ENCODE data around the gene C16orf74. TPM values are rescaled to one million over a fixed set of nuclear protein-coding genes. Genes with fewer than 3 reads are reported as not detected.
A peak's percentile ranks its signal among the peaks of the same experiment; 100 is the strongest.

C16orf74 gene
- total and polyA plus RNA-seq, 5 donors from 2014 or later, result 5.5 to 41.6 (median 26.2) TPM

- no peaks in the 10 kb centered on the region for H3K27me3 ChIP-seq (ENCODE audit: control insufficient read depth, insufficient read depth, low read length)
- no peak overlapping the region for H3K27ac ChIP-seq (ENCODE audit: insufficient read depth, low read length, poor library complexity, severe bottlenecking)
- peaks cover 7% of the 10 kb centered on the region for H3K27me3 Mint-ChIP-seq
- H3K9me3 Mint-ChIP-seq, result peaks cover 0 to 3% (median 0%) of the 10 kb centered on the region in 7 donors
- H3K4me3 ChIP-seq (ENCODE audit: low read depth, low read length), result no peak overlapping the region
- H3K36me3 Mint-ChIP-seq, result no peaks in the 10 kb centered on the region
- no peaks in the 10 kb centered on the region for H3K9me3 ChIP-seq (ENCODE audit: control insufficient read depth in 2 of 2, low read length in 2 of 2)
- DNase-seq (no peak), ATAC-seq (ENCODE audit: low read depth in 2 of 2) (no peak)
- no peak overlapping the region for H3K4me3 Mint-ChIP-seq
- peaks cover 0 to 19% (median 3%) of the 10 kb centered on the region in 4 donors for H3K4me1 Mint-ChIP-seq
- H3K4me1 ChIP-seq (ENCODE audit: control insufficient read depth, insufficient read depth, low read length, poor library complexity, severe bottlenecking), result no peaks in the 10 kb centered on the region
- peak overlapping the region in 1 of 3 donors; percentile 49 for H3K27ac Mint-ChIP-seq
- no peaks in the 10 kb centered on the region for H3K36me3 ChIP-seq (ENCODE audit: control insufficient read depth, insufficient read depth, low read length)
These were observed 31.1 kb downstream of the C16orf74 start for GRCh38 chr16:85719605-85720301.

- peak overlapping the region in 1 of 4 donors; percentile 27 for H3K4me3 Mint-ChIP-seq
- H3K4me1 Mint-ChIP-seq, result peaks cover 0 to 17% (median 3%) of the 10 kb centered on the region in 4 donors
- ATAC-seq (ENCODE audit: low read depth in 2 of 2), result no peak
- Histone ChIP-seq H3K4me1 (ENCODE audit: control insufficient read depth, insufficient read depth, low read length, poor library complexity, severe bottlenecking) (no peaks in the 10 kb centered on the region), H3K4me3 (ENCODE audit: low read depth, low read length) (no peak overlapping the region), H3K27ac (ENCODE audit: insufficient read depth, low read length, poor library complexity, severe bottlenecking) (no peak overlapping the region), H3K36me3 (ENCODE audit: control insufficient read depth, insufficient read depth, low read length) (no peaks in the 10 kb centered on the region), H3K9me3 (ENCODE audit: control insufficient read depth in 2 of 2, low read length in 2 of 2) (no peaks in the 10 kb centered on the region), H3K27me3 (ENCODE audit: control insufficient read depth, insufficient read depth, low read length) (no peaks in the 10 kb centered on the region)
- H3K36me3 Mint-ChIP-seq, result no peaks in the 10 kb centered on the region
- no peak for DNase-seq
- H3K9me3 Mint-ChIP-seq, result peaks cover 0 to 3% (median 0%) of the 10 kb centered on the region in 7 donors
- no peak overlapping the region for H3K27ac Mint-ChIP-seq
- peaks cover 7% of the 10 kb centered on the region for H3K27me3 Mint-ChIP-seq
These were observed 32.2 kb downstream of the C16orf74 start for GRCh38 chr16:85718682-85719081.

- Histone ChIP-seq H3K27ac (ENCODE audit: insufficient read depth, low read length, poor library complexity, severe bottlenecking) (no peak overlapping the region), H3K9me3 (ENCODE audit: control insufficient read depth in 2 of 2, low read length in 2 of 2) (no peaks in the 10 kb centered on the region), H3K36me3 (ENCODE audit: control insufficient read depth, insufficient read depth, low read length) (no peaks in the 10 kb centered on the region), H3K4me3 (ENCODE audit: low read depth, low read length) (no peak overlapping the region), H3K27me3 (ENCODE audit: control insufficient read depth, insufficient read depth, low read length) (no peaks in the 10 kb centered on the region), H3K4me1 (ENCODE audit: control insufficient read depth, insufficient read depth, low read length, poor library complexity, severe bottlenecking) (no peaks in the 10 kb centered on the region)
- H3K4me3 Mint-ChIP-seq, result no peak overlapping the region
- H3K4me1 Mint-ChIP-seq, result peaks cover 0 to 17% (median 3%) of the 10 kb centered on the region in 4 donors
- H3K27me3 Mint-ChIP-seq, result peaks cover 7% of the 10 kb centered on the region
- H3K9me3 Mint-ChIP-seq, result peaks cover 0 to 3% (median 0%) of the 10 kb centered on the region in 7 donors
- DNase-seq (no peak), ATAC-seq (ENCODE audit: low read depth in 2 of 2) (no peak)
- peak overlapping the region in 1 of 3 donors; percentile 56 for H3K27ac Mint-ChIP-seq
- H3K36me3 Mint-ChIP-seq, result no peaks in the 10 kb centered on the region
These were observed 32.8 kb downstream of the C16orf74 start for GRCh38 chr16:85718153-85718477.

- peak; percentile 15 to 63 (median 53) for DNase-seq
- Histone ChIP-seq H3K27me3 (ENCODE audit: control insufficient read depth, insufficient read depth, low read length) (no peaks in the 10 kb centered on the region), H3K36me3 (ENCODE audit: control insufficient read depth, insufficient read depth, low read length) (no peaks in the 10 kb centered on the region), H3K4me3 (ENCODE audit: low read depth, low read length) (no peak overlapping the region), H3K9me3 (ENCODE audit: control insufficient read depth in 2 of 2, low read length in 2 of 2) (no peaks in the 10 kb centered on the region), H3K4me1 (ENCODE audit: control insufficient read depth, insufficient read depth, low read length, poor library complexity, severe bottlenecking) (no peaks in the 10 kb centered on the region), H3K27ac (ENCODE audit: insufficient read depth, low read length, poor library complexity, severe bottlenecking) (no peak overlapping the region)
- no peak for ATAC-seq (ENCODE audit: low read depth in 2 of 2)
- peaks cover 7% of the 10 kb centered on the region for H3K27me3 Mint-ChIP-seq
- peak overlapping the region in 2 of 4 donors; percentile 56 to 84 for H3K4me3 Mint-ChIP-seq
- H3K36me3 Mint-ChIP-seq, result peaks cover 3% of the 10 kb centered on the region
- peak overlapping the region in 1 of 3 donors; percentile 56 for H3K27ac Mint-ChIP-seq
- H3K9me3 Mint-ChIP-seq, result peaks cover 0 to 3% (median 0%) of the 10 kb centered on the region in 7 donors
- peaks cover 0 to 17% (median 3%) of the 10 kb centered on the region in 4 donors for H3K4me1 Mint-ChIP-seq
These were observed 33.3 kb downstream of the C16orf74 start for GRCh38 chr16:85717393-85718152.

- H3K4me3 Mint-ChIP-seq, result no peak overlapping the region
- peaks cover 10% of the 10 kb centered on the region for H3K36me3 Mint-ChIP-seq
- no peak overlapping the region for H3K4me3 ChIP-seq (ENCODE audit: low read depth, low read length)
- H3K27me3 Mint-ChIP-seq, result peaks cover 7% of the 10 kb centered on the region
- H3K4me1 ChIP-seq (ENCODE audit: control insufficient read depth, insufficient read depth, low read length, poor library complexity, severe bottlenecking), result no peaks in the 10 kb centered on the region
- no peak overlapping the region for H3K27ac ChIP-seq (ENCODE audit: insufficient read depth, low read length, poor library complexity, severe bottlenecking)
- peaks cover 0 to 17% (median 3%) of the 10 kb centered on the region in 4 donors for H3K4me1 Mint-ChIP-seq
- H3K36me3 ChIP-seq (ENCODE audit: control insufficient read depth, insufficient read depth, low read length), result no peaks in the 10 kb centered on the region
- peaks cover 0 to 4% (median 0%) of the 10 kb centered on the region in 7 donors for H3K9me3 Mint-ChIP-seq
- no peak for ATAC-seq (ENCODE audit: low read depth in 2 of 2)
- no peaks in the 10 kb centered on the region for H3K27me3 ChIP-seq (ENCODE audit: control insufficient read depth, insufficient read depth, low read length)
- no peak overlapping the region for H3K27ac Mint-ChIP-seq
- DNase-seq, result no peak
- peaks cover 0 to 3% of the 10 kb centered on the region in 2 experiments for H3K9me3 ChIP-seq (ENCODE audit: control insufficient read depth in 2 of 2, low read length in 2 of 2)
These were observed 34.2 kb downstream of the C16orf74 start for GRCh38 chr16:85716680-85717038.

GRCh38 chr16:85716022-85716679, 34.7 kb downstream of the C16orf74 start:
- H3K4me1 ChIP-seq (ENCODE audit: control insufficient read depth, insufficient read depth, low read length, poor library complexity, severe bottlenecking), result no peaks in the 10 kb centered on the region
- H3K4me3 ChIP-seq (ENCODE audit: low read depth, low read length), result no peak overlapping the region
- DNase-seq (no peak), ATAC-seq (ENCODE audit: low read depth in 2 of 2) (no peak)
- H3K36me3 Mint-ChIP-seq, result peaks cover 10% of the 10 kb centered on the region
- H3K36me3 ChIP-seq (ENCODE audit: control insufficient read depth, insufficient read depth, low read length), result no peaks in the 10 kb centered on the region
- peaks cover 0 to 17% (median 3%) of the 10 kb centered on the region in 4 donors for H3K4me1 Mint-ChIP-seq
- peaks cover 0 to 3% of the 10 kb centered on the region in 2 experiments for H3K9me3 ChIP-seq (ENCODE audit: control insufficient read depth in 2 of 2, low read length in 2 of 2)
- peaks cover 7% of the 10 kb centered on the region for H3K27me3 Mint-ChIP-seq
- H3K27ac ChIP-seq (ENCODE audit: insufficient read depth, low read length, poor library complexity, severe bottlenecking), result no peak overlapping the region
- no peaks in the 10 kb centered on the region for H3K27me3 ChIP-seq (ENCODE audit: control insufficient read depth, insufficient read depth, low read length)
- H3K9me3 Mint-ChIP-seq, result peaks cover 0 to 4% (median 0%) of the 10 kb centered on the region in 7 donors
- H3K4me3 Mint-ChIP-seq, result peak overlapping the region in 1 of 4 donors; percentile 24
- H3K27ac Mint-ChIP-seq, result no peak overlapping the region

- H3K4me1 Mint-ChIP-seq, result peaks cover 0 to 17% (median 3%) of the 10 kb centered on the region in 4 donors
- no peak for DNase-seq
- H3K9me3 Mint-ChIP-seq, result peaks cover 0 to 4% (median 0%) of the 10 kb centered on the region in 7 donors
- no peak for ATAC-seq (ENCODE audit: low read depth in 2 of 2)
- Histone ChIP-seq H3K9me3 (ENCODE audit: control insufficient read depth in 2 of 2, low read length in 2 of 2) (peaks cover 0 to 3% of the 10 kb centered on the region in 2 experiments), H3K4me1 (ENCODE audit: control insufficient read depth, insufficient read depth, low read length, poor library complexity, severe bottlenecking) (no peaks in the 10 kb centered on the region), H3K27me3 (ENCODE audit: control insufficient read depth, insufficient read depth, low read length) (no peaks in the 10 kb centered on the region), H3K4me3 (ENCODE audit: low read depth, low read length) (no peak overlapping the region), H3K27ac (ENCODE audit: insufficient read depth, low read length, poor library complexity, severe bottlenecking) (no peak overlapping the region), H3K36me3 (ENCODE audit: control insufficient read depth, insufficient read depth, low read length) (no peaks in the 10 kb centered on the region)
- H3K4me3 Mint-ChIP-seq, result peak overlapping the region in 2 of 4 donors; percentile 23 to 24
- H3K27me3 Mint-ChIP-seq, result peaks cover 7% of the 10 kb centered on the region
- peak overlapping the region in 2 of 3 donors; percentile 11 to 48 for H3K27ac Mint-ChIP-seq
- H3K36me3 Mint-ChIP-seq, result peaks cover 14% of the 10 kb centered on the region
These were observed 35.5 kb downstream of the C16orf74 start for GRCh38 chr16:85715169-85716021.

All from CD4-positive, CD25-positive, alpha-beta regulatory T cell (primary cell).